ENCODE measurements around the gene PRKD2. TPM values are rescaled to one million over a fixed set of nuclear protein-coding genes. Genes with fewer than 3 reads are reported as not detected.

PRKD2 gene
- total and polyA plus RNA-seq, 2 experiments from 2014 or later, result 53.8 to 68.0 TPM

- Mint-ChIP-seq H3K27ac (no peak overlapping the region), H3K4me3 (no peak overlapping the region), H3K36me3 (ENCODE audit: low read depth) (no peaks in the 10 kb centered on the region), H3K4me1 (peaks cover 9% of the 10 kb centered on the region), H3K27me3 (ENCODE audit: insufficient read depth, low read depth, poor library complexity) (peaks cover 48% of the 10 kb centered on the region), H3K9me3 (no peaks in the 10 kb centered on the region; the same call in 2 of the 3 replicates)
- TF ChIP-seq CREB1 (CRISPR knock-in tag; IDR thresholded peaks at IDR 0.05; ENCODE audit: low read depth) (no peak), STAT1 (IDR thresholded peaks at IDR 0.05; ENCODE audit: unreplicated experiment) (no peak), ZNF331 (CRISPR knock-in tag; IDR thresholded peaks at IDR 0.05; ENCODE audit: low read depth) (no peak), ETS1 (IDR thresholded peaks at IDR 0.05) (no peak), ZNF114 (CRISPR knock-in tag; IDR thresholded peaks at IDR 0.05) (no peak)
- TF ChIP-seq, protein P1, sequence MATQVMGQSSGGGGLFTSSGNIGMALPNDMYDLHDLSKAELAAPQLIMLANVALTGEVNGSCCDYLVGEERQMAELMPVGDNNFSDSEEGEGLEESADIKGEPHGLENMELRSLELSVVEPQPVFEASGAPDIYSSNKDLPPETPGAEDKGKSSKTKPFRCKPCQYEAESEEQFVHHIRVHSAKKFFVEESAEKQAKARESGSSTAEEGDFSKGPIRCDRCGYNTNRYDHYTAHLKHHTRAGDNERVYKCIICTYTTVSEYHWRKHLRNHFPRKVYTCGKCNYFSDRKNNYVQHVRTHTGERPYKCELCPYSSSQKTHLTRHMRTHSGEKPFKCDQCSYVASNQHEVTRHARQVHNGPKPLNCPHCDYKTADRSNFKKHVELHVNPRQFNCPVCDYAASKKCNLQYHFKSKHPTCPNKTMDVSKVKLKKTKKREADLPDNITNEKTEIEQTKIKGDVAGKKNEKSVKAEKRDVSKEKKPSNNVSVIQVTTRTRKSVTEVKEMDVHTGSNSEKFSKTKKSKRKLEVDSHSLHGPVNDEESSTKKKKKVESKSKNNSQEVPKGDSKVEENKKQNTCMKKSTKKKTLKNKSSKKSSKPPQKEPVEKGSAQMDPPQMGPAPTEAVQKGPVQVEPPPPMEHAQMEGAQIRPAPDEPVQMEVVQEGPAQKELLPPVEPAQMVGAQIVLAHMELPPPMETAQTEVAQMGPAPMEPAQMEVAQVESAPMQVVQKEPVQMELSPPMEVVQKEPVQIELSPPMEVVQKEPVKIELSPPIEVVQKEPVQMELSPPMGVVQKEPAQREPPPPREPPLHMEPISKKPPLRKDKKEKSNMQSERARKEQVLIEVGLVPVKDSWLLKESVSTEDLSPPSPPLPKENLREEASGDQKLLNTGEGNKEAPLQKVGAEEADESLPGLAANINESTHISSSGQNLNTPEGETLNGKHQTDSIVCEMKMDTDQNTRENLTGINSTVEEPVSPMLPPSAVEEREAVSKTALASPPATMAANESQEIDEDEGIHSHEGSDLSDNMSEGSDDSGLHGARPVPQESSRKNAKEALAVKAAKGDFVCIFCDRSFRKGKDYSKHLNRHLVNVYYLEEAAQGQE (IDR thresholded peaks at IDR 0.05; ENCODE audit: unreplicated experiment), result no peak
- TF ChIP-seq, protein P2, sequence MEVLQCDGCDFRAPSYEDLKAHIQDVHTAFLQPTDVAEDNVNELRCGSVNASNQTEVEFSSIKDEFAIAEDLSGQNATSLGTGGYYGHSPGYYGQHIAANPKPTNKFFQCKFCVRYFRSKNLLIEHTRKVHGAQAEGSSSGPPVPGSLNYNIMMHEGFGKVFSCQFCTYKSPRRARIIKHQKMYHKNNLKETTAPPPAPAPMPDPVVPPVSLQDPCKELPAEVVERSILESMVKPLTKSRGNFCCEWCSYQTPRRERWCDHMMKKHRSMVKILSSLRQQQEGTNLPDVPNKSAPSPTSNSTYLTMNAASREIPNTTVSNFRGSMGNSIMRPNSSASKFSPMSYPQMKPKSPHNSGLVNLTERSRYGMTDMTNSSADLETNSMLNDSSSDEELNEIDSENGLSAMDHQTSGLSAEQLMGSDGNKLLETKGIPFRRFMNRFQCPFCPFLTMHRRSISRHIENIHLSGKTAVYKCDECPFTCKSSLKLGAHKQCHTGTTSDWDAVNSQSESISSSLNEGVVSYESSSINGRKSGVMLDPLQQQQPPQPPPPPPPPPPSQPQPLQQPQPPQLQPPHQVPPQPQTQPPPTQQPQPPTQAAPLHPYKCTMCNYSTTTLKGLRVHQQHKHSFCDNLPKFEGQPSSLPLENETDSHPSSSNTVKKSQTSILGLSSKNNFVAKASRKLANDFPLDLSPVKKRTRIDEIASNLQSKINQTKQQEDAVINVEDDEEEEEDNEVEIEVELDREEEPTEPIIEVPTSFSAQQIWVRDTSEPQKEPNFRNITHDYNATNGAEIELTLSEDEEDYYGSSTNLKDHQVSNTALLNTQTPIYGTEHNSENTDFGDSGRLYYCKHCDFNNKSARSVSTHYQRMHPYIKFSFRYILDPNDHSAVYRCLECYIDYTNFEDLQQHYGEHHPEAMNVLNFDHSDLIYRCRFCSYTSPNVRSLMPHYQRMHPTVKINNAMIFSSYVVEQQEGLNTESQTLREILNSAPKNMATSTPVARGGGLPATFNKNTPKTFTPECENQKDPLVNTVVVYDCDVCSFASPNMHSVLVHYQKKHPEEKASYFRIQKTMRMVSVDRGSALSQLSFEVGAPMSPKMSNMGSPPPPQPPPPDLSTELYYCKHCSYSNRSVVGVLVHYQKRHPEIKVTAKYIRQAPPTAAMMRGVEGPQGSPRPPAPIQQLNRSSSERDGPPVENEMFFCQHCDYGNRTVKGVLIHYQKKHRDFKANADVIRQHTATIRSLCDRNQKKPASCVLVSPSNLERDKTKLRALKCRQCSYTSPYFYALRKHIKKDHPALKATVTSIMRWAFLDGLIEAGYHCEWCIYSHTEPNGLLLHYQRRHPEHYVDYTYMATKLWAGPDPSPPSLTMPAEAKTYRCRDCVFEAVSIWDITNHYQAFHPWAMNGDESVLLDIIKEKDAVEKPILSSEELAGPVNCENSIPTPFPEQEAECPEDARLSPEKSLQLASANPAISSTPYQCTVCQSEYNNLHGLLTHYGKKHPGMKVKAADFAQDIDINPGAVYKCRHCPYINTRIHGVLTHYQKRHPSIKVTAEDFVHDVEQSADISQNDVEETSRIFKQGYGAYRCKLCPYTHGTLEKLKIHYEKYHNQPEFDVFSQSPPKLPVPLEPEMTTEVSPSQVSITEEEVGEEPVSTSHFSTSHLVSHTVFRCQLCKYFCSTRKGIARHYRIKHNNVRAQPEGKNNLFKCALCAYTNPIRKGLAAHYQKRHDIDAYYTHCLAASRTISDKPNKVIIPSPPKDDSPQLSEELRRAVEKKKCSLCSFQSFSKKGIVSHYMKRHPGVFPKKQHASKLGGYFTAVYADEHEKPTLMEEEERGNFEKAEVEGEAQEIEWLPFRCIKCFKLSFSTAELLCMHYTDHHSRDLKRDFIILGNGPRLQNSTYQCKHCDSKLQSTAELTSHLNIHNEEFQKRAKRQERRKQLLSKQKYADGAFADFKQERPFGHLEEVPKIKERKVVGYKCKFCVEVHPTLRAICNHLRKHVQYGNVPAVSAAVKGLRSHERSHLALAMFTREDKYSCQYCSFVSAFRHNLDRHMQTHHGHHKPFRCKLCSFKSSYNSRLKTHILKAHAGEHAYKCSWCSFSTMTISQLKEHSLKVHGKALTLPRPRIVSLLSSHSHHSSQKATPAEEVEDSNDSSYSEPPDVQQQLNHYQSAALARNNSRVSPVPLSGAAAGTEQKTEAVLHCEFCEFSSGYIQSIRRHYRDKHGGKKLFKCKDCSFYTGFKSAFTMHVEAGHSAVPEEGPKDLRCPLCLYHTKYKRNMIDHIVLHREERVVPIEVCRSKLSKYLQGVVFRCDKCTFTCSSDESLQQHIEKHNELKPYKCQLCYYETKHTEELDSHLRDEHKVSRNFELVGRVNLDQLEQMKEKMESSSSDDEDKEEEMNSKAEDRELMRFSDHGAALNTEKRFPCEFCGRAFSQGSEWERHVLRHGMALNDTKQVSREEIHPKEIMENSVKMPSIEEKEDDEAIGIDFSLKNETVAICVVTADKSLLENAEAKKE (CRISPR knock-in tag; IDR thresholded peaks at IDR 0.05), result no peak
- H3K4me1 ChIP-seq (ENCODE audit: insufficient read depth), result peaks cover 21% of the 10 kb centered on the region; the same call in 1 of the 2 replicates
- no peaks in the 10 kb centered on the region for H3K79me2 ChIP-seq (replicated peaks; ENCODE audit: insufficient read depth)
- H3K4me3 ChIP-seq, result no peak overlapping the region
- ATAC-seq, result no peak
- H3K27ac ChIP-seq (ENCODE audit: low read depth), result no peak overlapping the region
- H3K4me2 ChIP-seq, result no peak overlapping the region
- H4K20me1 ChIP-seq (replicated peaks; ENCODE audit: insufficient read depth), result no peaks in the 10 kb centered on the region; the same call in 1 of the 2 replicates
- no peak overlapping the region for H2AFZ ChIP-seq
- peaks cover 82% of the 10 kb centered on the region for H3K27me3 ChIP-seq (ENCODE audit: insufficient read depth)
- no peaks in the 10 kb centered on the region for H3K36me3 ChIP-seq (ENCODE audit: insufficient read depth)
- H3K9me2 ChIP-seq (ENCODE audit: insufficient read depth), result no peaks in the 10 kb centered on the region
- H3F3A ChIP-seq (replicated peaks; ENCODE audit: low read depth), result peaks cover 14% of the 10 kb centered on the region; the same call in 1 of the 2 replicates
- no peak for DNase-seq (ENCODE audit: low spot score)
Observed at GRCh38 chr19:46637224-46637623, 79.7 kb downstream of the PRKD2 start.
